Measurements from ENCODE around the gene DNPEP.
A peak's percentile ranks its signal among the peaks of the same experiment; 100 is the strongest.
"Not testable (repeated sequence)": the region's sequence is repeated elsewhere in the genome, so short reads cannot be mapped to it uniquely, and the experiment has no call there.

Gene DNPEP

DNA sequence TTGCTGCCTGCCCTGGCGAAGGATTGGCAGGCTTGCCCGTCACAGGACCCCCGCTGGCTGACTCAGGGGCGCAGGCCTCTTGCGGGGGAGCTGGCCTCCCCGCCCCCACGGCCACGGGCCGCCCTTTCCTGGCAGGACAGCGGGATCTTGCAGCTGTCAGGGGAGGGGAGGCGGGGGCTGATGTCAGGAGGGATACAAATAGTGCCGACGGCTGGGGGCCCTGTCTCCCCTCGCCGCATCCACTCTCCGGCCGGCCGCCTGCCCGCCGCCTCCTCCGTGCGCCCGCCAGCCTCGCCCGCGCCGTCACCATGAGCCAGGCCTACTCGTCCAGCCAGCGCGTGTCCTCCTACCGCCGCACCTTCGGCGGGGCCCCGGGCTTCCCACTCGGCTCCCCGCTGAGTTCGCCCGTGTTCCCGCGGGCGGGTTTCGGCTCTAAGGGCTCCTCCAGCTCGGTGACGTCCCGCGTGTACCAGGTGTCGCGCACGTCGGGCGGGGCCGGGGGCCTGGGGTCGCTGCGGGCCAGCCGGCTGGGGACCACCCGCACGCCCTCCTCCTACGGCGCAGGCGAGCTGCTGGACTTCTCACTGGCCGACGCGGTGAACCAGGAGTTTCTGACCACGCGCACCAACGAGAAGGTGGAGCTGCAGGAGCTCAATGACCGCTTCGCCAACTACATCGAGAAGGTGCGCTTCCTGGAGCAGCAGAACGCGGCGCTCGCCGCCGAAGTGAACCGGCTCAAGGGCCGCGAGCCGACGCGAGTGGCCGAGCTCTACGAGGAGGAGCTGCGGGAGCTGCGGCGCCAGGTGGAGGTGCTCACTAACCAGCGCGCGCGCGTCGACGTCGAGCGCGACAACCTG lies 30.7 kb upstream of the DNPEP start, which contains the start of gene DES:
Gene DES, plus strand, starts transcription at position 223 of the 857 bp plus-strand sequence. Its CDS starts 86 bp downstream, at position 309.
- FAIRE-seq: no peak

DNA sequence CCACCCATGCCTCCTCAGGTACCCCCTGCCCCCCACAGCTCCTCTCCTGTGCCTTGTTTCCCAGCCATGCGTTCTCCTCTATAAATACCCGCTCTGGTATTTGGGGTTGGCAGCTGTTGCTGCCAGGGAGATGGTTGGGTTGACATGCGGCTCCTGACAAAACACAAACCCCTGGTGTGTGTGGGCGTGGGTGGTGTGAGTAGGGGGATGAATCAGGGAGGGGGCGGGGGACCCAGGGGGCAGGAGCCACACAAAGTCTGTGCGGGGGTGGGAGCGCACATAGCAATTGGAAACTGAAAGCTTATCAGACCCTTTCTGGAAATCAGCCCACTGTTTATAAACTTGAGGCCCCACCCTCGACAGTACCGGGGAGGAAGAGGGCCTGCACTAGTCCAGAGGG lies 29.7 kb upstream of the DNPEP start:
- no peak for FAIRE-seq

DNA sequence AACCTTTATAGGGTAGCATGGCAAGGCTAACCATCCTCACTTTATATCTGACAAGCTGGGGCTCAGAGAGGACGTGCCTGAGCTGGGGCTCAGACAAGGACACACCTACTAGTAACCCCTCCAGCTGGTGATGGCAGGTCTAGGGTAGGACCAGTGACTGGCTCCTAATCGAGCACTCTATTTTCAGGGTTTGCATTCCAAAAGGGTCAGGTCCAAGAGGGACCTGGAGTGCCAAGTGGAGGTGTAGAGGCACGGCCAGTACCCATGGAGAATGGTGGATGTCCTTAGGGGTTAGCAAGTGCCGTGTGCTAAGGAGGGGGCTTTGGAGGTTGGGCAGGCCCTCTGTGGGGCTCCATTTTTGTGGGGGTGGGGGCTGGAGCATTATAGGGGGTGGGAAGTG lies 29.2 kb upstream of the DNPEP start:
- no peak for FAIRE-seq

DNA sequence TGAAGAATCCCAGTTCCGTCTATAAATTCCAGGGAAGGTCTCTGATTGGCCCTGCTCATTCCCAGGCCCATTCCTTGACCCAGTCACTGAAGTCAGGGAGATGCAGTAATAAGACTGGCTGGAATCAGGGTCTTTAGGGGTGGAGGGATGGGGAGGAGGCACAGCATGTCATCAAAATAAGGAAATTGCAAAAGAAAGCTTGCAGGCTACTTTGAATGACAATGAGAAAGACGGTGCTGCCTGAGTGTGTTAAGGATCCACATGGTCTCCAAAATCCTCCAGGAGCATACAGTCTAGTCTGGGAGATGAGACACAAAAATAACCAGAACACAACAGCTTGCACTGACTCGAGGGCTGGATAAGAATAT lies 28.5 kb upstream of the DNPEP start:
- no peak for FAIRE-seq

DNA sequence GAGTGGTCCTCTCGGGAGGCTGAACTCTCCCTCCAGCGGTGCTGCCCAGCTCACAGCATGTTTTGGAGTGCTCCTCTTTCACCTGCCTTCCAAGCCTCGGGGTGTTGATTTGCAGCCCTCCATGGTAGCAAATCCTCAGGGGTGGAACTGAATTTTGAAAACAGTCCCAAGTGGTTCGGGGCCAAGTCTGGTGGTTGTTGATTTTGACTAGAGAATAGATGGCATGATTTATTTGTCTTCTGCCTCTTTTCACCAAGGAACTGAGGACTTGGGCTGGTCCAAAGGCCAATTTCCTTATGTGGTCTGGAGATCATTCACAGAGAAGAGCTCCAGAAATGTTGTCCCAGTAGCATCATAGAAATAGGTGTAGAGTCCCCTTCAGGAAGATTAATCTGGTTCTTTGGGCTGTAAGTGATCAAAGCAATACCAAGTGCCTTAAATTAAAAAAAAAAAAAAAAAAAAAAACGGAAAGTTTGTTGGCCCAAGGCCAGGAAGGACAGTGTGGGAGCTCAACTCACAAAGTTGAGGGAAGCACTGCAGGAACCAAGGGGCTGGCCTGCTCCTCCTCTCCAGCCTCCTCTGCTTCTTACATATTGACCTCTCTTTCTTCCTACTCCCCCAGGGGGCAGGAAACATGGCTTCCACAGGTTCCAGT lies 28.0 kb upstream of the DNPEP start:
- FAIRE-seq: no peak

DNA sequence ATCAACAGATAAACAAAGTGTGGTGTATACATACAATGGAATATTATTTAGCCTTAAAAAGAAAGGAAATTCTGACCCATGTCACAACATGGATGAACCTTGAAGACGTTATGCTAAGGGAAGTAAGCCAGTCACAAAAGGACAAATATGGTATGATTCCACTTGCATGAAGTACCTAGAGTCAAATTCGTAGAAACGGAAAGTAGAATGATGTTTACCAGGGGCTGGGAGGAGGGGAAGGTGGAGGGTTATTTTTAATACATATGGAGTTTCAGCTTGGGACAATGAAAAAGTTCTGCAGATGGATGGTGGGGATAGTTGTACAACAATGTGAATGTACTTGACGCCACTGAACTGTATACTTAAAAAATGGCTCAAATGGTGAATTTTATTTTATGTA lies 27.1 kb upstream of the DNPEP start:
- FAIRE-seq: no peak

DNA sequence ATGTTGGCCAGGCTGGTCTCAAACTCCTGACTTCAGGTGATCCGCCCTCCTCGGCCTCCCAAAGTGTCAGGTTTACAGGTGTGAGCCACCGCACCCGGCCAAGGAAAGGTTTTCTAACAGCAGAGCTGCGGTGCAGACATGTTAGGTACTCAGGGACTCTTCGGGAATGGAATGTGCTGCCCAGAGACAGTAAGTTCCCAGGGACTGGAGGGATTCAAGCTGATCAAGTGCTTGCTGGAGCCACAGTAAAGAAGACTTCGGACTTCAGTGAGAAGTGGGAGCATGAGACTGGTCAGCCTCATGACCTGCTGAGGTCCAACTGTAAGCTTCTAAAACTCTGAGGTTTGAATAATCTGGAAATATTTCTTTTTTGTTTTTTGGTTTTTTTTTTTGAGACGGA lies 22.7 kb upstream of the DNPEP start:
- no peak for FAIRE-seq

DNA sequence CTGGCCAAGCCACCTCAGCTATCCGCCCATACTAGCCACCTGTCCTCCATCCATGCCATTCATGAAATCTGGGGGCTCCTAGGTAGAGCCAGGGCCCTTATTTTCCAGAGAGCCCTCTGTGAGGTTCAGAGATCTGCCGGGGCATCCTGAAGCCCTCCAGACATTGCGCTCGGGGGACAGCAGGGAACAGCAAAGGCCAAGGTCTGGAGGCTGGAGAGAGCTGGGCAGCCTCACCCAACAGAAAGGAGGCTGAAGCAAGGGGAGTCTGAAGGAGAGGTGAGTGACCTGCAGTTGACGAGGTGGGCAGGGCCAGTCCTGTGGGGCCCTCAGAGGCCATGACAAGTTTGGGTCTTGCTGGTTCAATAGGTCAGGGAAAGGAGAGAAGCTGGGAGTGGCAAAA lies 21.9 kb upstream of the DNPEP start:
- FAIRE-seq: no peak

DNA sequence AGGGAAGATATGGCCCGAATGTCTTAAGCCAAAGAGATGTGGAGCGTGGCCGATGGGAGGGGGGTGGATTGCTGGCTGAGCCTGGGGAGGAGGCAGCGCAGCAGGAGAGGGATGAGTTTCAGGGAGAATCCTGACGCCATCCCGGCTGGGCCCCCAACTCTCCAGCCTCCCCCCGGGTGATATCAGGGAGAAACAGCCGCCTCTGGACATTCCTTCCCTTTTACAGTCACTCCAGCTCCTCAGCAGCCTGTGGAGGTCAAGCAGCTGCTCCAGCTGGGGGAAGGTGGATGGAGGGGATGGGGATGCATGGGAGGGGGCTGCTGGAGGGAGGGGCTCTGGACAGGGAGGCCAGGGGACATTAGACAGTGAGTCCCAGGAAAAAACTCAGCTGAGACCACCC lies 20.9 kb upstream of the DNPEP start:
- no peak for FAIRE-seq

DNA sequence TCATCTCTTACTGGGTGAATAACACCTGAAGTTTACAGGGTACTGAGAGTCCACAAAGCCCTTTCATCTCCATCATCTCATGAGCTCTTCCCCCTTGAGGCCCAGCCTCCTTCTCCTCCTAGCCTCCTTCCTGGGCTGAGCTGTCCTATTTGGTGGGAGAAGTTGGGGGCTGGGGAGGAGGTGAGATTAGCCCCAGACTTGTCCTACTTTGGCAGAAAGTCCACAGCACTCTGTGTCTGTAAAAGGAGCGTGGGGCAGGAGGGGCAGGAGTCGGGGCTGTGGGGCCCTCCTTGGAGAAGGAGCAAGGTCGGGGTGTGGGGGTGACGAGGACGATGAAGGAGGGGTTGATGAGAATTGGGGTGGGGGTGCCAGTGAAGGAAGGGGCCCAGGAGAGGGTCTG lies 20.5 kb upstream of the DNPEP start:
- no peak for FAIRE-seq

DNA sequence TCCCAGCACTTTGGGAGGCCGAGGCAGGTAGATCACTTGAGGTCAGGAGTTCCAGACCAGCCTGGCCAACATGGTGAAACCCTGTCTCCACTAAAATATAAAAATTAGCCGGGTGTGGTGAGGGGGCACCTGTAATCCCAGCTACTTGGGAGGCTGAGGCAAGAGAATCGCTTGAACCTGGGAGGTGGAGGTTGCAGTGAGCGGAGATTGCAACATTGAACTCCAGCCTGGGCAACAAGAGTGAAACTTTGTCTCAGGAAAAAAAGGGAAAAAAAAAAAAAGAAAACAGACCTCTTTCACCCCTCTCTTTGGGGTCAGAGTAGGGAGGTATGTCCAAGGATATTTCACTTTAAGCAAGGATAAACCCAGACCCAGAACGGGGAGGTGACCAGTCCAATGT lies 19.6 kb upstream of the DNPEP start:
- FAIRE-seq: not testable (repeated sequence)

DNA sequence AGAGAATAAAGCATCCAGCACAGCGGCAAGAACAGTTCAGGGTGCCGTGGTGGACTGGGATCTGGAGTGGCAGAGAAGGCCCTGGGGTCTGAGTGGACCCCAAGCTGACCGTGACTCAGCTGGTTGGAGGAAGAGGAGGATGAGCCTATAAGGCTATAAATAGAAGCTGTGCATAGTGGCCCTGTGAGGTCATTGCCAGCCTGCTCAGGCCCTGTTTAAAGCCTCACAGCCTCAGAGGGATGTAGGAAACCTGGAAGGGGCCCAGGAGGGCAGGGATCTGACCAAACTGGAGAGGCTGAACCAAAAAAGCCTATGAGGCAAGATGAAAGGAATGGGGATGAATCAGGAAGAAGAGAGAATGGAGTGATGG lies 19.1 kb upstream of the DNPEP start:
- no peak for FAIRE-seq

DNA sequence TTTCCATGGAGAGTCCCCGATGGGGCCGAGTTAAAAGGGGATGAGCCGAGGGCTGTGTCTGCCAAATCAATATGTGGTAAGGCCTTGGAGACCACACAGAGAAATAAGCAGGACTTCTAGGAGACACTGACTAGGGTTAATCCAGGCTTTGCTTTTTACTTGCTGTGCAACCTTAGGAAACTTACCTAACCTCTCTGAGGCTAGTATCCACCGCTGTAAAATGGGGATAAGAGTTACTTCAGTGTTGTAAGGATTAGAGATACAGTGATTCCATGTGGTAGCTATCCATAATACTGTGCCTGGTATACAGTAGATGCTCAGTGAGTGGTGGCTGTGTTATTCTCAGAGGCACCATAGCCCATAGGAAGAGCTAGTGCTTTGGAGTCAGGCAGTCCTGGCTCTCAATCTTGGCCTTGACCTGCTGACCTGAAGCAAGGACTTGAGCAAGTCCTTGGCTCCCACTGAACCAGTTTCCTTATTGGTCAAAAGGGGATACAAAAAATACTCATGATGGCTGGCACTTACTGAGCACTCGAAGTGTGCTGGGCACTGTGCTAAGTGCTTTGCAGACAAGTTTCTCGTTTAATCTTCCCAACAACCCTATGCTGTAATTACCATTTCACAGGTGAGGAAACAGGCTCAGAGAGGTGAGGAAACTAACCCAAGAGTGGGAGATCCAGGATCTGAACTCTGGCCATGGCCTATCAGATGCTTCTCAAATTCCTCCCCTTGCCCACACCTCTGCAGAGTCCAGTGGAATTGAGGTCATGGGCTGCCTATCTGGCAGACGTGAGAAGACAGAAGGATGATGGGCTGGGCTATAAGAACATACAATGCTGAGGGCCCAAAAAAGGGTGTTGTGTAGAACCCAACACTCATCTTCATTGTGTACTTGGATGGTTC lies 18.5 kb upstream of the DNPEP start:
- FAIRE-seq: no peak

DNA sequence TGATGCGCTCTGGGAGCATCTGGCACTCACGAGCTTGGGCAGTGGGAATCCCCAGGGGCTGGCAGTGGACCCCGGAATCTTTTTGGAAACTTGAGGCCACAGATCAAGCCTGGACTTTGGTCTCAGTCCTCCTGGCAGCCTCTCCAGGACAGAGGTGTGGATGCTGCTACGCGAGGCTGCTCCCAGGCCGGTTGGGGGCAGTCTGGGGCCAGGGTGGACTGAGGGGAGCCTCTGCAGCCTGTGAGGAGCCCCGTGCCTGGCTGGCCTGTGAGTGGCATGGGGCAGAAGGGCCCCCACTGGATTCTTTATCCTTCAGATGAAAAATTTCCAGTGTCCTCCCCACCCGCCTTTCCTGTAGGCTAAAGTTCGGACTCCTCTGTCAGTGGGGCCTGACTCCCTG lies 17.7 kb upstream of the DNPEP start:
- FAIRE-seq: no peak

DNA sequence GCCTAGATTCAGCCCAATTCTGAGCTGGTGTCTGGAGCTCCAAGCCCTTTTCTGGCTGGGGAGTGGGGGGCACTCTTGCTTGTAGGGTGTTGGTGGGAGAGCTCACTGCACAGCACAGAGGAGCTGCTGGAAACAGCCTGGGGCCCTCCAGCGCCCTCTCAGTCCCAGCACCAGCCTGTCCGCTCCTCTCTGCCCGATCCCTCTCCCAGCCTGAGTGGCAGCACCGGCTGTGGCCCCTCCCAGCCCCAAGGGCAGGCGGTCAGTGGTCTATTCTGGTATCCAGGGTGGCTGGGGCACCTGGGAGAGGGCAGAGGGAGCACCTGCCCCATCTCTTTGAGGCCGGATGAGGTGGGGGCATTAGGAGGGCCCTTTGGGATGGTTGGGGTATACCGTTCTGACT lies 17.2 kb upstream of the DNPEP start:
- no peak for FAIRE-seq

DNA sequence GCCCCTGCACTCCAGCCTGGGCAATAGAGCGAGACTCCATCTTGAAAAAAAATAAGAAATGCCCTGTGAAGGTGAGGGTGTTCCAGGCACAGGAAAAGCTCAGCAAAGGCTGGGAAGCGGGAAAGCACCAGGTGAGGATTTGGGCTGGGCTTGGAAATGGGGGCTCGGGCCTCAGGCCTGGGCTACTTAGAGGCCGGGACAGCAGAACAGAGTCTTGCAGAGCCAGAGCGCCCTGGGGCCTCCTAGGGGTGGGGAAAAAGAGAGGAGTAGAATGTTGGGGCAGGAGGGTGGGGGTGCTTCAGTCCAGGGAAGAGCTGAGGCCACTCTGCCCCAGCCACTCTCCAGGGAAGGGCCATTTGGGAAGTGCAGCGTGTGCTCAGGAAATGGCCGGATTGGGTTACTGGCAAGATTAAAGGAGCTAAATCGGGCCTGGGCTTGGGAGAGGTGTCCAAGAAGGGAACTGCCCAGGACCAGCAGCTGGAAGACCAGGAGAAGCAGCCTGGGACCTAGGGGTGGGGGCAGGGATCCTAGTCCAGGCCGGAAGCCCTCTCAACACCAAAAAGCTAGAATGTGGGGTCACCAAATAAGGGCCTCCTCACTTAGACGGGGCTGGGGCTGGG lies 16.7 kb upstream of the DNPEP start:
- FAIRE-seq: no peak

DNA sequence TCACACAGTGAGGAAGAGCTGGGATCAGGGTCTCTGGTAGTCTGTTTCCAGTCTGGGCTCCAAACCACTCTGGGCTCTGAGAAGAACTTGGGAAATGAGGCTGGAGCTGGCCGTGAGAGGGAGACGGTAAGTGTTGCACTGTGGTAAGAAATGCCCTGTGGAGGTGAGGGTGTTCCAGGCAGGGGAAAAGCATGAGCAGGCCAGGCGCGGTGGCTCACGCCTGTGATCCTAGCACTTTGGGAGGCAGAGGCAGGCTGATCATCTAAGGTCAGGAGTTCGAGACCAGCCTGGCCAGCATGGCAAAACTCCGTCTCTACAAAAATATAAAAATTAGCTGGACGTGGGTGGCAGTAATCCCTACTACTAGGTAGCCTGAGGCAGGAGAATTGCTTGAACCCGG lies 16.1 kb upstream of the DNPEP start:
- no peak for FAIRE-seq

DNA sequence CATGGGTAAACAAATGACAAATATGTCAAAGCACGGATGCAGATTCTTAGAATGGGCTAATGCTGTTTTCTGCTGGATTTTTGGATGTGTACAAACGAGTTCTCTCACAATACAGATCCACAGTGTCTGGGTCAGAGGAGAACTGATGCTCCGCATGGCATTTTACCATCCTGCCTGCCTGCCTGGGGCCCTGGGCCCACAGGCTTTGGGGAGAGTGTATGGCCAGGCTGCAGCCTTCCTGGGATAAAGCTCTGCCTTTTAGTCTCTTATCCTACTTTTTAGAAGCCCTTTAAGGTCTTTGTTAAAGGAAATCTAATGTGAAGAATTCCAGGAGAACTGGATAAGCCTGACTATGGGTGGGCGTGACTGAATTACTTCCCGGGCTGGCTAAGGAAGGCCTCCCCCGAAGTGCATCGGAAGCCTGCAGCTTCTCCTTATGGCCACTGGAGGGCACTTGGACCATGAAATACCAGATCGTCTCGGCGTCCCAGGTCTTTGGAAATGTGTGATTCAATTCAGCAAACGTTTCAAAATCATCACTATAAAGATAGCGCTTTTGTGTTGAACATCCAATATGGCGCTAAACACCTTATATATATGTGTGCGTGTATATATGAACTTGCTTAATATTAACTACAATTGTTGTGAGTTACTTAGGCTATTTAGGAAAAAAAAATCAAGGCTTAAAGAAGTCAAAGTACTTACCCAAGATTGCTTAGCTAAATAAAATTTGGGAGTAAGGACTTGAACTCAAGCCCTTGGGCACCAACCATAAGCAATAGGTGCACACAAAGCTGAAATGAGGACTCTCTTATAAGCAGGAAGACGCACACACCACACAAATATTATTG lies 15.2 kb upstream of the DNPEP start:
- FAIRE-seq: peak; percentile 97

DNA sequence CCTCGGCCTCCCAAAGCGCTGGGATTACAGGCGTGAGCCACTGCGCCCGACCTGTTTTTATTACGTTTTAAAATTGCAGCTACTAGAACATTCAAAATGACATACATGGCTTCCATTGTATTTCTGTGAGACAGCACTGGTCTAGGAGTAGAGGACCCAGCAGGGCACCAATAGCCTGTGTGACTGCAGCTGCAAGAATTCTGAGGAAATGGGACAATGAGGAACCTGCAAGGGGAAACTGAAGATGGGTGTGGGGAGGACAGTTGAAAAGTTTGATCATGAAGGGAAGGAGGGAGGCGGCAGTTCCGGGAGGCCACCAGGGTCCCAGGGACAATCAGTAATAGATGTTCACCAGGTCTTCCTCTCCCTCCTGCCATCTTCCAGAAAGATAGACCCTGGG lies 13.9 kb upstream of the DNPEP start:
- no peak for FAIRE-seq

DNA sequence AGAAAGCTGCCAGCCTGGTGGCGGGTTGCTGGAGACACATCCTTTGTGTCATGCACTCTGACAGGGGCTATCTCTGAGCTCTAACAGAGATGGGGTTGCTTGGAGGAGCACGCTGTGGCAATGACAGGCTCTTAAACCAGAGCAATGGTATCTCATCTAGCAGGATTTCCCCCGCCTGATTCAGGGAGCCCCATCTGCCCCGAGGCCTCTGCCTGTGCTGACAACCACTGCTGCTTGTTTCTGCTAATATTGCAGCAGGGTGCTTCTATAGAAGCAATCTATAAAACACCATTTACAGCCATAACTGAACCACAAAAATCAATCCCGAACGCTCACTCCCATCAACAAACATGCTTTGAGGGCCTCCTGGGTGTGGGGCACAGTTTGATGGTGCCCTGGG lies 12.8 kb upstream of the DNPEP start:
- no peak for FAIRE-seq

DNA sequence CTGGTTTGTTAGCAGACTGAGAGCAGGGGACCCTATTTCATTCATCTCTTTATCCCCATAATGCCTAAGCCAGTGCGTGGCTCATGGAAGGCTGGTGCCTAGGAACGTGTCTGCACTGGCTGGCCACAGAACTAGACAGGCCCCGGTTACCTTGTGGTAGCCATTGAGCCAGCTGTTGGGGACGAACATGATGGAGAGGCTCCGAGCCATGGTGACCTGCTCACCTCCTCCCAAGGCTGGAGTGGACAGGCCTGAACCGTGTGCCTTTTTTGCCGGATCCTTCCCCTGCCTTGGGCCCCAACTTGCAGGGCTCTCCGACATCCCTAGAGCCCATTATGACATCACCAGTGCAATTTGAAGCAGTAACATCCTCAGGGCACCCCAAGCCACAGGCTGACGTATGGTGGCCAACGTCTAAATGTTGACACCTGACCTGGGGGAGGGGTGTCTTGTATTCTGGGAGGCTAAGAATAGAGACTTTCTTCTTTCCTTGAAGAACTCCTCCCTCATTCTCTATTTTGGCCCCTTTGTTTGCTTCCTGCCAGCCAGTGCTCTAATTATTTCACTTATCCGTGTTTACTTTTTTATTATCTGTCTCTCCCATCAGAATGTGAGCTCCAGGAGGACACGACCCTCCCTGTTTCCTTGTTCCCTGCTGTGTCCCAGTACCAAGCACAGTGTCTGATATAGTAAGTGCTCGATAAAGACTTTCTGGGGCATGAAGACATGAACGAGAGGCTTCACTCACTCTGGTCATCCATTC lies 12.2 kb upstream of the DNPEP start:
- no peak for FAIRE-seq
